Neural progenitor cell (in vitro differentiated cells): Measurements from ENCODE around the gene ATXN10. TPM values are rescaled to one million over a fixed set of nuclear protein-coding genes. Genes with fewer than 3 reads are reported as not detected.

Experiments
- DNase-seq: peaks from one replicate; pipeline ENCODE4 v3.0.0-alpha.2; 2016; ENCODE audit warnings: low spot score
- H2AFZ ChIP-seq: fragments of 200-600 bp; sonication (generic); replicated peaks from 2 replicates; pipeline ENCODE4 v1.6.1; 2016; ENCODE audit warnings: antibody characterized with exemption
- H3F3A ChIP-seq: fragments of 200-600 bp; sonication (generic); 2 replicates; pipeline ENCODE4 v1.6.1; 2016; ENCODE audit warnings: antibody characterized with exemption, low read depth
- H3K27ac ChIP-seq: fragments of 200-600 bp; sonication (generic); 2 replicates; pipeline ENCODE4 v1.5.1; 2016; ENCODE audit warnings: mild to moderate bottlenecking
- H3K27me3 ChIP-seq: fragments of 200-600 bp; sonication (generic); 2 replicates; pipeline ENCODE4 v1.6.1; 2016; ENCODE audit warnings: mild to moderate bottlenecking, moderate library complexity
- H3K36me3 ChIP-seq: fragments of 200-600 bp; sonication (generic); 2 replicates; pipeline ENCODE4 v1.5.1; 2016
- H3K4me1 ChIP-seq: fragments of 200-600 bp; sonication (generic); 2 replicates; pipeline ENCODE4 v1.6.1; 2016; ENCODE audit warnings: mixed run types
- H3K4me2 ChIP-seq: fragments of 200-600 bp; sonication (generic); 2 replicates; pipeline ENCODE4 v1.6.1; 2016
- H3K4me3 ChIP-seq: fragments of 200-600 bp; sonication (generic); 2 replicates; pipeline ENCODE4 v1.5.1; 2016
- H3K79me2 ChIP-seq: fragments of 200-600 bp; sonication (generic); 2 replicates; pipeline ENCODE4 v1.6.1; 2016; ENCODE audit warnings: low read depth
- H3K9ac ChIP-seq: fragments of 200-600 bp; sonication (generic); 2 replicates; pipeline ENCODE4 v1.6.1; 2016
- H3K9me3 ChIP-seq: fragments of 200-600 bp; sonication (generic); 2 replicates; pipeline ENCODE4 v1.5.1; 2016; ENCODE audit warnings: low read depth
- H4K20me1 ChIP-seq: fragments of 200-600 bp; sonication (generic); 2 replicates; pipeline ENCODE4 v1.6.1; 2016; ENCODE audit warnings: low read depth
- H3K27ac Mint-ChIP-seq: 3 replicates; pipeline ENCODE4 v1.8.0; 2021; ENCODE audit warnings: mixed read lengths
- H3K27me3 Mint-ChIP-seq: 2 replicates; pipeline ENCODE4 v1.8.0; 2022; ENCODE audit warnings: low read depth, mild to moderate bottlenecking, inconsistent platforms, moderate library complexity, mixed read lengths; ENCODE audit not compliant: insufficient read depth
- H3K36me3 Mint-ChIP-seq: 3 replicates; pipeline ENCODE4 v1.8.0; 2021; ENCODE audit warnings: mixed read lengths
- H3K4me1 Mint-ChIP-seq: 3 replicates; pipeline ENCODE4 v1.8.0; 2021; ENCODE audit warnings: mixed read lengths
- H3K4me3 Mint-ChIP-seq: 3 replicates; pipeline ENCODE4 v1.8.0; 2021; ENCODE audit warnings: mild to moderate bottlenecking, moderate library complexity, mixed read lengths
- H3K9me3 Mint-ChIP-seq: 3 replicates; pipeline ENCODE4 v1.8.0; 2020; ENCODE audit warnings: mixed read lengths
- CTCF ChIP-seq: fragments of 200-600 bp; sonication (generic); IDR thresholded peaks from 2 replicates; pipeline ENCODE4 v1.5.1; 2017; ENCODE audit warnings: antibody characterized with exemption, mild to moderate bottlenecking
- EZH2 ChIP-seq: fragments of 200-600 bp; sonication (generic); IDR thresholded peaks from 2 replicates; pipeline ENCODE4 v1.6.1; 2017; ENCODE audit warnings: antibody characterized with exemption, mild to moderate bottlenecking, moderate library complexity
- EZH2phosphoT487 ChIP-seq: fragments of 200-600 bp; sonication (generic); IDR thresholded peaks from 2 replicates; pipeline ENCODE4 v1.6.1; 2017; ENCODE audit warnings: antibody characterized with exemption
- total RNA-seq: library from RNA; depleted of rRNA; stranded (reverse); fragments of >200 nt; gene quantifications from 2 replicates; pipeline ENCODE4 v1.2.3, GENCODE V29; 2015; ENCODE audit warnings: low replicate concordance

ATXN10 gene
- total RNA-seq, 1 donor from 2014 or later = 168 TPM

GRCh38 chr22:45676024-45676423 lies 4.4 kb downstream of the ATXN10 start:
- no peak overlapping the region for H3K4me2 ChIP-seq
- H3K4me3 ChIP-seq = no peak overlapping the region
- no peaks in the 10 kb centered on the region for H3F3A ChIP-seq
- H4K20me1 ChIP-seq = peaks cover 85% of the 10 kb centered on the region
- H3K27ac ChIP-seq = no peak overlapping the region
- Mint-ChIP-seq H3K36me3 (peaks cover 17% of the 10 kb centered on the region), H3K27ac (no peak overlapping the region), H3K9me3 (no peaks in the 10 kb centered on the region), H3K4me1 (peaks cover 19% of the 10 kb centered on the region), H3K4me3 (no peak overlapping the region), H3K27me3 (no peaks in the 10 kb centered on the region)
- no peak overlapping the region for H2AFZ ChIP-seq
- TF ChIP-seq CTCF (no peak), EZH2 (no peak)
- H3K9ac ChIP-seq = no peak overlapping the region
- no peaks in the 10 kb centered on the region for H3K27me3 ChIP-seq
- H3K4me1 ChIP-seq = peaks cover 8% of the 10 kb centered on the region
- H3K36me3 ChIP-seq = no peaks in the 10 kb centered on the region
- peaks cover 96% of the 10 kb centered on the region for H3K79me2 ChIP-seq
- DNase-seq = no peak
- no peaks in the 10 kb centered on the region for H3K9me3 ChIP-seq

GRCh38 chr22:45677063-45677462 lies 5.4 kb downstream of the ATXN10 start:
- Mint-ChIP-seq H3K4me3 (no peak overlapping the region), H3K27ac (no peak overlapping the region), H3K36me3 (peaks cover 17% of the 10 kb centered on the region), H3K27me3 (no peaks in the 10 kb centered on the region), H3K9me3 (no peaks in the 10 kb centered on the region), H3K4me1 (peaks cover 19% of the 10 kb centered on the region)
- Histone ChIP-seq H2AFZ (no peak overlapping the region), H3K27ac (no peak overlapping the region), H3K4me3 (no peak overlapping the region), H3K36me3 (no peaks in the 10 kb centered on the region), H3F3A (no peaks in the 10 kb centered on the region), H3K27me3 (no peaks in the 10 kb centered on the region), H3K9me3 (no peaks in the 10 kb centered on the region), H3K4me1 (peaks cover 8% of the 10 kb centered on the region), H4K20me1 (peaks cover 95% of the 10 kb centered on the region), H3K4me2 (no peak overlapping the region), H3K79me2 (peaks cover 100% of the 10 kb centered on the region), H3K9ac (no peak overlapping the region)
- TF ChIP-seq EZH2 (no peak), EZH2phosphoT487 (no peak), CTCF (no peak)
- no peak for DNase-seq

GRCh38 chr22:45678961-45679912 lies 7.6 kb downstream of the ATXN10 start:
- no peaks in the 10 kb centered on the region for H3K4me1 Mint-ChIP-seq
- Histone ChIP-seq H3K27ac (no peak overlapping the region), H3K9me3 (no peaks in the 10 kb centered on the region), H3K4me2 (no peak overlapping the region), H3K36me3 (no peaks in the 10 kb centered on the region), H3K27me3 (no peaks in the 10 kb centered on the region), H3F3A (no peaks in the 10 kb centered on the region), H3K79me2 (peaks cover 100% of the 10 kb centered on the region), H3K4me3 (no peak overlapping the region), H3K9ac (no peak overlapping the region), H3K4me1 (no peaks in the 10 kb centered on the region), H4K20me1 (peaks cover 97% of the 10 kb centered on the region), H2AFZ (no peak overlapping the region)
- TF ChIP-seq CTCF (no peak), EZH2phosphoT487 (no peak), EZH2 (no peak)
- H3K36me3 Mint-ChIP-seq = peaks cover 8% of the 10 kb centered on the region
- H3K4me3 Mint-ChIP-seq = no peak overlapping the region
- no peaks in the 10 kb centered on the region for H3K27me3 Mint-ChIP-seq
- H3K9me3 Mint-ChIP-seq = no peaks in the 10 kb centered on the region
- no peak for DNase-seq
- no peak overlapping the region for H3K27ac Mint-ChIP-seq
